ENCODE data around the gene TPM1.
"Not testable (repeated sequence)": the region's sequence is repeated elsewhere in the genome, so short reads cannot be mapped to it uniquely, and the experiment has no call there.

The TPM1 gene

DNA sequence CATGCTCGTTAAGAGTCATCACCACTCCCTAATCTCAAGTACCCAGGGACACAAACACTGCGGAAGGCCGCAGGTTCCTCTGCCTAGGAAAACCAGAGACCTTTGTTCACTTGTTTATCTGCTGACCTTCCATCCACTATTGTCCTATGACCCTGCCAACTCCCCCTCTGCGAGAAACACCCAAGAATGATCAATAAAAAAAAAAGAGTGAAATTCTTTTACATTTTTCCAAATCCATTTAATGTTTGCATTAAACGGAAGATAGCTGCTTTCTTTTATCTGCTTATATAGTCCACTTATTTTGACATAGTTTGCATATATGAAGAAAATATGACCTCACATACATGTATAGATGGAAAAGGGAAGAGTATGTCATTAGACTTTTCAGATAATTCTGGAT is 57.0 kb downstream of the TPM1 start:
- DNase-seq: not testable (repeated sequence)

DNA sequence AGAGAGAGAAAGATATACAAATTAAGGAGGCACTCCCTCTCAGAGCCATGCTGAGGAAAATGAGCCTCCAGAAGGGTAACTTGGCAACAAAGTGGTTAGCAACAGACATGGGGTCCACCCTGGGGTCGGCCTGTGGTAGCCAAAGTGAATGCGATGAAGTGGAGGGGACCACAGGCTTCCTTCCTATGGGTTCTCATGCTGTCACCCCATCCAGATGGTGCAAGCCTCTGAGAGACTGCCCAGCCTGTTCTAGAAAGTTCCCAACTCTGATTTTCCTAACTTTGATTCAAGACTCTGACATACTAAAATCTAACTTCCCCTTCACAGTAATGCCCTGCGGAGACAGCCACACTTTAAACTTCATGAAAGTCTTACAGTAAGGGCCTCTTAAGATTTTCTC is 60.9 kb downstream of the TPM1 start:
- no peak for DNase-seq

DNA sequence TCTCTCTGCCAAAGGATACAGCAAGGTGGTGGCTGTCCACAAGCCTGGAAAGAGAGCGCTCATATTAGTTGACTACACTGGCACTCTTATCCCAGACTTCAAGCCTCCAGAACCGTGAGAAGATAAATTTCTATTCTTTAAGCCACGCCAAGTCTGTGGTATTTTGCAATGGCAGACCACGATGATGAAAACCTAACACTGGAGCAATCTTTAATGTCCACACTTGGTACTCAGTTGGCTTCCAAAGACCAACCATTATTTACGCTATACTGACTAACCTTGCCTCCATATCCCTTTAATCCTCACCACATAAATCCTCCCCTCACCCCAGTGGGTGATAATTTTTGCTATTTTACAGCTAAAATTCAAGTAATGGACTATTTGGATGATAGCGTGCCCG is 62.2 kb downstream of the TPM1 start:
- no peak for DNase-seq

DNA sequence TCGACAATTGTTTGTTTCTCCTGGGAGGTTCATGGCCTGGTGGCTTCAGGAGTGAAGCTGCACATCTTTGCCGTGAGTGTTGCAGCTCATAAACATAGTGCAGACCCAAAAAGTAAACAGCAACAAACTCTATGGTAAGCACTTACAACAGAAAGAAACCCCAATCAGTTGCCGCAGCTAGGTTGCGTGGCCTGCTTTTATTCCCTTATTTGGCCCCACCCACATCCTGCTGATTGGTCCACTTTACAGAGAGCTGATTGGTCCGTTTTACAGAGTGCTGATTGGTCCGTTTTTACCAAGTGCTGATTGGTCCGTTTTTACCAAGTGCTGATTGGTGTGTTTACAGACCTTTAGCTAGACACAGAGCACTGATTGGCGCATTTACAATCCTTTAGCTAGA is 62.8 kb downstream of the TPM1 start:
- not testable (repeated sequence) for DNase-seq

DNA sequence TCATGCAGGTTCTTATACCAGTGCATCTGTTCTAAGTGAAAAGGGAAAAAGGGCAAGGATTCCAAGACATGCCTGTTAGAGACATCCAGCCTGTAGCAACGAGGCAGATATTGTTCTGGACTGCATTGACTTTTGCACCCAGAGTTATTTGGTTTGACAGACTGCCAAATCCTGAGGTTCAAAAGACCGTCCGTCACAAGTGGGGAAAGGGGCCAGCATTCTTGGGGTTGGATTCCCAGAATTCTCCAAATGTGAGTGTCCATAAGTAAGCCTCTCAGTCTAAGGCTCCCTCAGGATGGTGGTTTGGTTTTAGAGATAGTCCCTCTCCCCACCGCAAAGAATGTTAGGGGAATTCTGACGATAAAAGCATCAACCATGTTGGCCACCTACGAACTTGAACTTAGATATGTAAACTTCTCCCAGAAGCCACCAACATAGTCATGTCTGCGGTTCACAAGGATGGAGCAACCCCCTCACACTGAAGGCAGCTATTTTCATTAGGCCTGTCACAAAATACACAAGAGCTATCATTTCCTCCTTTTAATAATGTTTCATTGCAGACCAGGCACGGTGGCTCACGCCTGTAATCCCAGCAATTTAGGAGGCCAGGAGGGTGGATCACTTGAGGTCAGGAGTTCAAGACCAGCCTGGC is 65.5 kb downstream of the TPM1 start:
- no peak for DNase-seq

DNA sequence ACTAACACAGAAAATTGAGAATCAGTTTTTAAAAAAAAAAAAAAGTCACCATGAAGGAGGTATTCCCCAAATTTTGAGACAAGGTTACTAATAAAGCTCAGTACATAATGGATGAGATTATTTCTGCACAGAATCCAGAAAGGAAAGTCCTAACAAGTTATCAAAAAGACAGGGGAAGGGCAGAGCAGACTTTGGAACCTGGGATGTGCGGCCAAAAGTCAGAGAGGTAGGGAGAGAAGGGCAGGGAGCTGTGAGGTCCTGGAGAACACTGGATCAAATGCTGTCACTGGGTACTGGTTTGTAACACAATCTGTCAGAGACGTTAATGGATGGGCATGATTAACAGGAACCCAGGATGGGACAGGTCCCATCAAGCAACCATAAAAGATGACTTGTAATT is 67.0 kb downstream of the TPM1 start:
- DNase-seq: no peak

DNA sequence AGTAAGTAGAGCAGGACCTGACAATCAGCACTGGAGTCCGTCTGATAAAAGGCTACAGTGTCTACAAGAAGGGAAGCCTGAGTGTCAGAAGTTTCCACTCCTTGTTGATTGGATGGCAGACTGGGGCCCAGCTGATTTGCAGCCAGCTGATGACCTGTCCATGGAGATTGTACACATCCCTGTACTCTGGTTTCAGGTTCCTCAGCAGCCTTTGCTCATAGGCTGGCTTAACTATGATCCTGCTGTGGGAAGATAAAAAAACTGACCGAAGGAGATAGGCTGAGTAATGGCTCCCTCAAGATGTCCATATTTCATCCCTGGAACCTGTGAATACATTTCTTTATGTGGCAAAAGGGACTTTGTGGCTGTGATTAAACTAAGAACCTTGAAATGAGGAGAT is 67.4 kb downstream of the TPM1 start:
- no peak for DNase-seq

DNA sequence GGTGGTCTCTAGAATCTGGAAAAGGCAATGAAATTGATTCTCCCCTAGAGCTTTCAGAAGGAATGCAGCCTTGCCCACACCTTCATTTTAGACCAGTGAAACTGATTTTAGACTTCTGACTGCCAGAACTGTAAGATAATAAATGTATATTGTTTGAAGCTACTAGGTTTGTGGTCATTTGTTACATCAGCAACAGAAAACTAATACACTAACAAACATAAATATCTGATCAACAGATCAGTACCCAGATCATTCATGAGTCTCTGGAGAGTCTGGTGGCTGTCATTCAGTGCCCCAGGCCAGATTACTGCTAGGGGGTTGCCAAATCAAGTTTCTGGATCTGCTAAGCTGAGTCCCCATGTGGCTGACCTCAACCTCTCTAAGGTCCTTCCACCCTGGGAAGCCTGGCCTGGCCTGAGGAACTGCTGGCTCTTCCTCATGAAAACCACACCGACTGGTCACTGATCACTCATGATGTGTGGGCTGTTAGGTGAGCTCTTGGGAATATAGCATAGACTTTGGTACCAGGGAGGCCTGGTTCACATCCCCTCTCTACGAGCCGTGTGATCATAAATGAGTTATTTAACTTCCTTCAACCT is 68.0 kb downstream of the TPM1 start:
- DNase-seq: no peak

DNA sequence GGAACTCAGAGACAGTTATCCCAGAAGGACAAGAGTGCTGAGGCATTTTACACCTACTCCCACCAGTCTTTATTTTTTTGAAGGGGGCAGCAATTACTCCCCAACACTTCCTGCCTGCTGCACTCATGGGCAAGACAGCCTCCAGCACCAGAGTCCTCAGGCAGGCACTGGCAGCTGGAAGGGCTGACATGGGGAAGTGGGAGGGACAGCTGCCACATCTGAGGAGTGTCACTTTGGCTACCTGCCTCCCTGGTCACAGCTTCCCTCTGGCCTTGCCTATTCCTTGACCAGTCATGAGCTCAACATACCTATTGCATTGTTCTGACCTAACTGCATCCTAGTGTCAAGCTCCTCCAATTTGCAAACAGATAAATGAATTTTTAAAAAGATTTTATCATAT is 68.9 kb downstream of the TPM1 start:
- DNase-seq: no peak

DNA sequence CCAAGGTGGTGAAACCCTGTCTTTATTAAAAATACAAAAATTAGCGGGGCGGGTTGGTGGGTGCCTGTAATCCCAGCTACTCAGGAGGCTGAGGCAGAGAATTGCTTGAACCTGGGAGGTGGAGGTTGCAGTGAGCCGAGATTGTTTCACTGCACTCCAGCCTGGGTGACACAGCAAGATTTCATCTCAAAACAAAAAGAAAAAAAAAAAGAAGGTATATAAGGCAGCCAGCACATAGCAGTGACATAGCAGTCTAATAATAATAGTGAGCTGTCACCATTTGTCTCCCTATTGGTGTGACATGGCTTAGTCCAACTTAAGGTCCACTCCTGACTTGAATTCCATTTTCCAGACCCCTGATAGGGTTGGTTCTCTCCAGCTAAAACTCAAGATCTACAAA is 70.3 kb downstream of the TPM1 start:
- no peak for DNase-seq

DNA sequence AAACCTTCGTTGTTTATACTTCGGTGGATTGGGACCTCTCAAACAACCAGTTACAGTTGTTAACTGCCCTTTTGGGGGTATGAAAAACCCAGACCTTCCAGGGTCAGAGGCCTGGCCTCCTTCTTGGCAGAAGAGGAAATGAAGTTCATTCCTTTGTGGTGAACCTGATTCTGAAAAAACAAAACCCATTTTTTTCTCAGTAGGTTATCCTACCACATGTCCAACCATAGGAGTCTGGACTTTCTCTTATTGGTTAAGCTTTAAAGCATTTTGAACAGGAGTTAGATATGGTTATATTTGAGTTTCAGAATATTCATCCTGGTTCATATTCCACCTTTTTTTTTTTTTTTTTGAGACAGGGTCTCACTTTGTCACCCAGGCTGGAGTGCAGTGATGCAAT is 71.9 kb downstream of the TPM1 start:
- no peak for DNase-seq
